Upper lobe of left lung (tissue), 4 donors: ENCODE results near the gene TTC28.

ENCODE experiments used
- EP300 ChIP-seq, 4 donors: sonication (generic); formaldehyde crosslinking; IDR thresholded peaks; one replicate each; pipeline ENCODE4 v1.5.1; 2017; ENCODE audit warnings: antibody characterized with exemption in 4 of 4, control low read depth in 2 of 4
- POLR2A ChIP-seq, 4 donors: fragments of 450-650 bp; IDR thresholded peaks; one replicate each; pipeline ENCODE4 v1.5.1; 2016 to 2017; ENCODE audit warnings: antibody characterized with exemption in 4 of 4, mild to moderate bottlenecking in 2 of 4
- POLR2AphosphoS5 ChIP-seq, 2 donors: sonication (generic); formaldehyde crosslinking; IDR thresholded peaks; one replicate each; pipeline ENCODE4 v1.5.1; 2017; ENCODE audit warnings: antibody characterized with exemption in 2 of 2
- TF ChIP-seq, protein P1 (sequence below), 6 experiments: fragments of 450-650 bp in 4 of 6; fragments of 200-600 bp in 2 of 6; sonication (generic) in 2 of 6; IDR thresholded peaks; one replicate each; pipeline ENCODE4 v1.5.1; 2016 to 2019; ENCODE audit warnings: antibody characterized with exemption in 6 of 6

GRCh38 chr22:28031383-28031922 lies 648.2 kb downstream of the TTC28 start:
- TF ChIP-seq POLR2A (IDR thresholded peaks at IDR 0.05) = no peak
- TF ChIP-seq, protein P1, sequence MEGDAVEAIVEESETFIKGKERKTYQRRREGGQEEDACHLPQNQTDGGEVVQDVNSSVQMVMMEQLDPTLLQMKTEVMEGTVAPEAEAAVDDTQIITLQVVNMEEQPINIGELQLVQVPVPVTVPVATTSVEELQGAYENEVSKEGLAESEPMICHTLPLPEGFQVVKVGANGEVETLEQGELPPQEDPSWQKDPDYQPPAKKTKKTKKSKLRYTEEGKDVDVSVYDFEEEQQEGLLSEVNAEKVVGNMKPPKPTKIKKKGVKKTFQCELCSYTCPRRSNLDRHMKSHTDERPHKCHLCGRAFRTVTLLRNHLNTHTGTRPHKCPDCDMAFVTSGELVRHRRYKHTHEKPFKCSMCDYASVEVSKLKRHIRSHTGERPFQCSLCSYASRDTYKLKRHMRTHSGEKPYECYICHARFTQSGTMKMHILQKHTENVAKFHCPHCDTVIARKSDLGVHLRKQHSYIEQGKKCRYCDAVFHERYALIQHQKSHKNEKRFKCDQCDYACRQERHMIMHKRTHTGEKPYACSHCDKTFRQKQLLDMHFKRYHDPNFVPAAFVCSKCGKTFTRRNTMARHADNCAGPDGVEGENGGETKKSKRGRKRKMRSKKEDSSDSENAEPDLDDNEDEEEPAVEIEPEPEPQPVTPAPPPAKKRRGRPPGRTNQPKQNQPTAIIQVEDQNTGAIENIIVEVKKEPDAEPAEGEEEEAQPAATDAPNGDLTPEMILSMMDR (IDR thresholded peaks at IDR 0.05) = no peak
- no peak for TF ChIP-seq EP300 (IDR thresholded peaks at IDR 0.05)
- TF ChIP-seq POLR2AphosphoS5 (IDR thresholded peaks at IDR 0.05) = no peak
